Fibroblast of pulmonary artery (primary cell): ENCODE data around the gene ELFN1.

Experiments used
- DNase-seq: peaks from one replicate; pipeline ENCODE4 v3.0.0-alpha.2; 2010; ENCODE audit warnings: low read depth
- H3K4me3 ChIP-seq: replicated peaks from 2 replicates; pipeline ENCODE4 v1.5.1; 2011; ENCODE audit warnings: low read depth, mild to moderate bottlenecking, control low read depth, low read length, moderate library complexity
- CTCF ChIP-seq: IDR thresholded peaks from 2 replicates; pipeline ENCODE4 v1.5.1; 2011; ENCODE audit warnings: mild to moderate bottlenecking, control low read depth, low read length, inconsistent platforms; ENCODE audit errors: missing control alignments

Gene ELFN1

GRCh38 chr7:1706381-1706720, 36.3 kb downstream of the ELFN1 start:
- no peak for DNase-seq
- no peak overlapping the region for H3K4me3 ChIP-seq
- TF ChIP-seq CTCF: no peak

DNA sequence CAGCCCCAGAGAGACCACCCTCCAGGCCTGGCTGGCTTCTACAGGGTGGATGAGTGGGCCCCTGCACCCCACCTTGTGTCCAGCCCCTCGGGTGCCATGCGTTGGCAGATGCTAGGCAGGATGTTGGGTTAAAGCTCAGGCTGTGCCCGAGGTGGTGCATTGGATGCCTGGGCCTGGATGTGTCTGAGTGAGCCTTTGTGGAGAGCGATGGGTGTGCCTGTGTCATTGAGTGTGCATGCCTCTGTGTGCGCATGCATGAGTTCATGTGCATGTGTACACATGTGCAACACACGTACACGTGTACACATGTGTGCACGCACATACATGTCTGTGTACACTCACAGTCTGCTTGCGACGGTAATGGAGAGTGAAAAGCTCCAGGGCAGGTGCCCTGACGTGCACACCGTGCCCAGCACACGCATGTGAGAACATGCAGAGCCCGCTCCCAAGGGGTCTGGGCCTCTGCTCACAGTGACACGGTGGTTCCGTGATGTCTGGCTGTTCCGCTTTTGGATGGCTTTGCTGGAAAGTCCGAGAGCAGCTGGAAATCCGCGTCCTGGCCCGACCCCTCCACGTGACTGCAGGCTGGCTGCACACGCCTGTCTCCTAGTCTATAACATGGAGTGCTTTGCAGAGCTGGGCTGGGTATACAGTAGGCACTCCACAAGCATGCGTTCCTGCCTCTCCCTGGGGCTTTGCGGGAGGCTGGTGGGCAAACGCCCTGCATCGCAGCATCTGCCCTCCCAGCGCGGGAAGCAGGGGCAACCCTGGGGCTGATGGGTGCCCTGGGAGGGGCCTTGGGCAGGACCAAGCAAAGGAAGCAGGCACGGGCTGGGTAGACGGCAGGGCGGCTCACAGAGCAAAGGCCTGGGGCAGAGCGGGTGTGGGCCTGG, 36.9 kb downstream of the ELFN1 start:
- no peak for TF ChIP-seq CTCF
- H3K4me3 ChIP-seq: no peak overlapping the region
- DNase-seq: no peak

- TF ChIP-seq CTCF: peak; percentile 17
- DNase-seq: no peak
These were observed 37.9 kb downstream of the ELFN1 start for GRCh38 chr7:1707756-1708595.

DNA sequence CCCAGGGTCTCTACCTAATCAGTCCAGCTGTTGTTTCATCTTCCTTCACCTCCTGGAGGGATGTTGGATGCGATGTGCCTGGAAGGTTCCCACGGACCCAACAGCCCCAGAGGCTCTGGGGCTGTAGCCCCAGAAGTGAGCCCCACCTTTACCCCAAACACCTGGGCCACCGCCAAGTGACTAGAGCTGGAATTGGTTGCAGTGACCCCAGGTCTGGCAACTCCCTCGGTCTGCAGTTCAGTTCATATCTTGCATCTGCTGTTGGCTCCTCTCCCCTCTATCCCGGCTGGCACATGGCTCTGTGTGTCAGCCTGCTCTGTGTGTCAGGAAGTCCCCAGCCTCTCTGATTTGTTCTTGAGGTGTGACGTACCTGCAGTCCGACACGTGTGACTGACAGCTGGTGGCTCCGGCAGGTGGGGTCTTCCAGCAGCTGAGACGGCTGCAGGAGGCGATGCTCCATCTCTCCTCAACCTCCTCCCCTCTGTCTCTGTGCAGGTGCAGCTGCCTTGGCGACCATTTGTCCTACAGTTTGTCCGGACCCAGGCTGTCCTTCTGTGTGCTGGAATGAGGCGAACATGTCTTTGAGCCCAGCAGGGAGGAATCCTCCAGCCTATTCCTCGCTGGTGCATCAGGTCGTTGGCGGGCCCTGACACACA, 38.6 kb downstream of the ELFN1 start:
- TF ChIP-seq CTCF: no peak
- no peak overlapping the region for H3K4me3 ChIP-seq
- DNase-seq: no peak

More at GRCh38 chr7:1707756-1708595, 37.9 kb downstream of the ELFN1 start:
- no peak overlapping the region for H3K4me3 ChIP-seq

GRCh38 chr7:1709281-1709680, 39.2 kb downstream of the ELFN1 start:
- no peak overlapping the region for H3K4me3 ChIP-seq
- no peak for DNase-seq
- no peak for TF ChIP-seq CTCF

DNA sequence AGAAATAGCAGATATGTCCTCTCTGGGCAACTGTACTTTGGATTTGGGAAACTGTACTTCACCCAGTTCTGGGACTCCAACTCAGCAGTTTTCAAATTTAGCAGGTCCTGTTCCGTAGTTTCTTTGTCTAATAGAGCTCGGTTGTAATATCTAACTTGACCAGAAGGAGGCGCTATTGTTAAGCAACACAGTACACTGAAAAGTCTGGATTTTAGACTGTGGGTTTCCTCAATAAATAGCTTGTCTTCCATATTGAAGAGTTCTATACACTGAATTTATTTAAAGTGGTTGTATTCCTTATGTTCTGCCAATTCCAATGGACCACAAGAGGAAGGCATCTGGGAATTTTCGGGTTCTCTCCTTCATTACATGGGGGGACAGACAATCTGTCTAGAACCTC, 39.8 kb downstream of the ELFN1 start:
- DNase-seq: no peak
- peak; percentile 40 for TF ChIP-seq CTCF
- H3K4me3 ChIP-seq: no peak overlapping the region
